VCaP (cell line): ENCODE data around the gene EXOC8.
A peak's percentile ranks its signal among the peaks of the same experiment; 100 is the strongest.

ENCODE experiments used
- H3K27ac ChIP-seq: fragments of 450-650 bp; 2 replicates; pipeline ENCODE4 v1.5.1; 2017
- CTCF ChIP-seq: fragments of 450-650 bp; conservative IDR thresholded peaks from 2 replicates; pipeline ENCODE4 v1.5.1; 2017; ENCODE audit warnings: mild to moderate bottlenecking, moderate library complexity

EXOC8 gene

GRCh38 chr1:231362325-231362724, 24.7 kb upstream of the EXOC8 start:
- no peak overlapping the region for H3K27ac ChIP-seq
- TF ChIP-seq CTCF = no peak

GRCh38 chr1:231359113-231359512, 21.5 kb upstream of the EXOC8 start:
- H3K27ac ChIP-seq = no peak overlapping the region; the same call in 1 of the 2 replicates
- no peak for TF ChIP-seq CTCF

GRCh38 chr1:231357831-231358354, 20.2 kb upstream of the EXOC8 start:
- TF ChIP-seq CTCF = peak; percentile 80
- no peak overlapping the region for H3K27ac ChIP-seq

- no peak for TF ChIP-seq CTCF
- H3K27ac ChIP-seq = no peak overlapping the region
Measured at GRCh38 chr1:231357187-231357772, 19.6 kb upstream of the EXOC8 start.

GRCh38 chr1:231355171-231355570, 17.5 kb upstream of the EXOC8 start:
- no peak for TF ChIP-seq CTCF
- H3K27ac ChIP-seq = no peak overlapping the region

GRCh38 chr1:231354330-231355020, 16.8 kb upstream of the EXOC8 start:
- TF ChIP-seq CTCF = no peak
- H3K27ac ChIP-seq = no peak overlapping the region

- no peak overlapping the region for H3K27ac ChIP-seq
- TF ChIP-seq CTCF = no peak
Measured at GRCh38 chr1:231353086-231353485, 15.4 kb upstream of the EXOC8 start.
